Ureter (tissue), 1 donor: ENCODE data around the gene TMEM45B. TPM values are rescaled to one million over a fixed set of nuclear protein-coding genes. Genes with fewer than 3 reads are reported as not detected.
"Not testable (repeated sequence)": the region's sequence is repeated elsewhere in the genome, so short reads cannot be mapped to it uniquely, and the experiment has no call there.

Experiments
- DNase-seq: peaks from one replicate; pipeline ENCODE4 v3.0.0-alpha.2; 2020; ENCODE audit warnings: low spot score
- total RNA-seq: library from RNA; stranded (reverse); gene quantifications from one replicate; pipeline ENCODE4 v1.2.4, GENCODE V29; 2023
- donor health status: DM: yes; HTN: yes; CAD: no.

The TMEM45B gene
- total RNA-seq, 1 donor from 2014 or later = 94.3 TPM

- DNase-seq = not testable (repeated sequence)
These were observed 7.4 kb upstream of the TMEM45B start for GRCh38 chr11:129808241-129808640.

DNA sequence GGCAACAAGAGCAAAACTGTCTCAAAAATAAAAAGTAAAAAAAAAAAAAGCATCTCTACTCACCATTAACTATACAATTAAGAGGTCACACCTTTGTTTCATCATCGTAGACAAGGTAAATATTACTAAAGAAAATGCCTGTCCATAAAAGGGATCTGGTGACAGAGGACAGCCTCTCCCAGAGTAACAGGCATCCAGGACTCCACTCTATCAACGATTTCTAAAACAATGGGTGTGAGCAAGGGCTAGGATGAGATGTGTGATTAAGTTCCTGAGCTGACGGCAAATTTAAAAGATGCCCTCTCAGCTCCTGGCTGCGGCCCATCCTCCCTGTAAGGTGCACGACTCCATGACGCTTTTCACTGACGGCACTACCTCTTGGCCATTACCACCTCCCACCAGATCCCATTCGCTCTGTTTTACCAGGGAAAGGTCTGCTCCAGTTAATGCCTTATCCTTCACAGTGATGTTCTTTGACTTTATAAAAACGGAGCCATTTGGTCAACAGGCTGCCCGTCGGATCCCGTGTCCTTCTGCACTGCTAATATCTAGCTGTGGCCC is 2.3 kb upstream of the TMEM45B start:
- DNase-seq = no peak

GRCh38 chr11:129814244-129815014 is 1.2 kb upstream of the TMEM45B start:
- no peak for DNase-seq

DNA sequence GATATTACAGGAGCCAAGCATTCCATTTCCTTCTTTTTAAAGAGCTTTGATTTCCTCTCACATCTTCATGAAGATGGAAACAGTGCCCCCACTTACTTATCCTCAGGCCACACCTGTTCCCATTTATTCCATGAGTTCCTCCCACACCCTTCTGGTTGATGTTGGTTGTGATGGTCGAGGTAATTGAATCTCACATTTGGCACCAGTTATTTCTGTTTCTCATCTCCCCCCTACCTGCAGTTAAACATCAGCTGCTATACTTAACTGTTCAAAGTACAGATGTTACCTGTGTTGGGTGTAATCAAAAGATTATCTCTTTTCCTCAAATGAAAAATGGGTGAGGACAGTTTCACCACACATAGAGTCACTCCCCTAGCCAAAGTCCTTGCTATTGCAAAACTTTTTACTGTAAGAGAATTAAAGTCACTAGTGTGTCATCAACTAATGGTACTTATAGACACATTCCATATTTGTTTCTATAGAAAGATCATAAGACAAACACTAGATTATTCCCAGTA is 1.9 kb downstream of the TMEM45B start:
- no peak for DNase-seq

DNA sequence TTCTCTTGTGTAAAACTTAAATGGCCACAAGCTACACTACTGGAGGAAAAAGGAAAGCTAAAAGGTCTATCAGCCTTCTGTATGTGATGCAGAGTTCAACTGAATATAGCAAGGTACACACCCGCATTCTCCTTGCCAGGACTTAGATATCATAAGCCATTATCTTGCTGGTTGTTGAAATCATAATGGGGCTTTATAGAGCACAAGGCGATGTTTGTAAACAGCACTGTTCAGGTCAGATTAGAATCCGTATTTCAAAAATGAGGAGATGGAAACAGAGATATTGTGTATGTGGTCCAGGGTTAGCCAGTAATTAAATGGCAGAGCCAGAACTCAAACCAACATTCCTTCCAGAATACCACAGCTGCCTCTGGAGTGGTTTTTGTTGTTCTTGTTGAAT is 2.6 kb downstream of the TMEM45B start:
- DNase-seq = not testable (repeated sequence)

DNA sequence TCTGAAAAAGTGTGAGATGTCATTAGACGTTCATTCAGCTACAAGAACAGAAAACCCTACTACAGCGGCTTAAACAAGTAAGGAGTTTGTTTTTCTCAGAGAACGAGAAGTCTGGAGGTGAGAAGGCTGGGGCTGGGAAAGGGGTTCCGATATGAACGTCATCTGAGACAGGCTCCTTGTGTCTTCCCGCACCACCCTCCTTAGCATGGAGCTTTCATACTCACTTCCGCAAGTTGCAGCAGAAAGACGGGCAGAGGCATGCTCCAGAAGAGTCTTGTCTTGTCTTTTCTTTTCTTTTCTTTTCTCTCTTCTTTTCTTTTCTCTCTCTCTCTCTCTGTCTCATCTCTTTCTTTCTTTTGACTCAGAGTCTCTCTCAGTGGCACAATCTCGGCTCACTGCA is 3.6 kb downstream of the TMEM45B start:
- no peak for DNase-seq

- DNase-seq = not testable (repeated sequence)
These were observed 4.6 kb downstream of the TMEM45B start for GRCh38 chr11:129820228-129820627.

DNA sequence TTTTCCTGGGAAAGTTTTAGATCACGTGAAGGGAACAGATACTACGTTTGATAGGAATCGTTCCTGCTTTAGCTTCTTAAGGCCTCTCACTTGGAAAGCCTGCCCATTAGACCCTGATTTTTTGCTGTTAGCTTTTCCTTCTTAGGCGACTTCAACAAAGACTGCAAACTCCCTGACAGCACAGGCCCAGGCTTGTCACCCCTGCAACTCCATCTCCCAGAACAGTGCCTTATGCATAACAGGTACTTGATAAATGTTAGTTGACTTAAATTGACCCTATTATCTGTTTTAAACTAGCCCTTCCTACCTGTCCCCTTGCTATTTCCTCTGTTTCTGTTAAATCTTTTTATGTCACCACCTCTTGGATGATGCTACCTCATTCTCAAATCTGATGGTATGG is 7.6 kb downstream of the TMEM45B start:
- DNase-seq = not testable (repeated sequence)

DNA sequence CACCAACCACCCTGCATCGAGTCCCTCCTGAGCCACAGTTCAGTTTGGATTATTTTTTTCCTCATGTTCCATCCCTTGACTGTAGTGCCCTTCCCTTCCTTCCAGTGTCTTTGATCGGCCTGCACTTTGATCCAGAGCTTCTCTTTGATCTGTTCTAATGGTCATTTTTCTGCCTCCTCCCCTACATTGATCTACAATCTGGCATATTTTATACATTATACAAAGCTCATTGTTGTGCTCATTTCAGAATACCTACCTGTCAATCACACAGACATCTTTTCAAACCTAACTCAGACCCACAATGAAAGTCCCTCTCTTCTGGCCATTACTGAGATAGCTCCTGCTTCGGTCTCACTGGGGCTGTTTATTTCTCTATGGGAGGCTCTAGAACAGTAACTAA is 8.2 kb downstream of the TMEM45B start:
- DNase-seq = not testable (repeated sequence)

DNA sequence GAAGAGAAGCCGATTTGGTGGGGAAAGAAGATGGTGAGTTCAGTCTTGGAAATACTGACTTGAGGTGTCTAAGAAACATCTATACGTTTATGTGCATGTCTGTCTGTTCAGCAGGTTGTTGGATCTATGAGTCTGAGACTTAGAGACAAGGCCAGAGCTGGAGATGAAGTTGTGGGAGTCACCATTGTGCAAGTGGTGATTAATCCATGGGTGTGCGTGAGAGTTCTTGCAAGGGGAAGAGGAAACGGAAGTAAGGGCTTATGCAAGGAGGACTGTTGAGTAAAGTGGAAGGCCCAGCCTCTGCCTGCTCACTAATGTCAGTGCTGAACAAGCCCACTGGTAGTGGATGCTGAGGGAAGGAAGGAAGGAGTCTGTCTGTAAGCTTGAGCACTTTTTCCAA is 9.7 kb downstream of the TMEM45B start:
- no peak for DNase-seq

DNA sequence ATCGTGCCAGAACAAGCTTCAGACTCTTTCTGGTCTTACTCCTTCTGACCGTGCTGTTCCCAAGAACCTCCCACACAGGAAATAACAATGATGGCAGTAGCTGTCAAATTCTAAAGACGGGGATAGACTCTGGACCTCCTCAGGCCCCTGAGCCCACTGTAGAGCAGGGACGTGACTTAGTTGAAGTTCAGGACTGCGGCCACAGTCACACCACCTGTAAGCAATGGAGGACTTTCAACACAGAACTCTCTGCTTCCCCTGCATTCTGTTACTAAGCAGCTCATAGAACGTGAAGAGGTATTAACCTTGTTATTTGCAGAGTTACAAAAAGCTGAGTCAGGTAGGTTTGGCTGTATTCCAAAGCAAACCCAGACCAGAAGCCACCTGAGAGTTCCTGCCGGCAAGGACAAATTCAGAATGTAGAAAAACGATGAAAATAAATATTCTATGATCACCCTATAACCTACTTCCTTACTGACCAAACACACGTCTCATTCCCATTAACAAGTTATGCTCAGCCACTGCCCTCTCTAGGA is 12.7 kb downstream of the TMEM45B start:
- peak; percentile 62 for DNase-seq

DNA sequence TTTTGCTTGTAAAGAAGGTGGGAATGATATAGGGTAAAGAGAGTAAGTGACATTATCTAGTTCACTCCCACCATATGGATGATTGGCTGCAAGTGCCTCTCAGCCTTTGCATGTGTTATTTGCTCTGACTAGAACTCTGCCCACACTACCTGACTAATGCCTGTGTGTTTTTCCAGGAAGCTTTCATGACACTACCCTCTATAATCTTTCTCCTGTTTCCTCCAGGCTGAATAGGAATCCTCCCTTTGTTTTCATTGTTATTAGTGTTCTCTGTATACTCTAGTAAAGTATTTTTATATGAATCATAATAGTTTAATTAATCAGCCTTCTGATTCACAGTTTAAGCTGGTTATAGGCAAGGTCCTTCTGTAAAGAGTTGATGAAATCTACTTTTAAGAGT is 13.8 kb downstream of the TMEM45B start:
- not testable (repeated sequence) for DNase-seq

- not testable (repeated sequence) for DNase-seq
These were observed 15.6 kb downstream of the TMEM45B start for GRCh38 chr11:129831227-129831626.

DNA sequence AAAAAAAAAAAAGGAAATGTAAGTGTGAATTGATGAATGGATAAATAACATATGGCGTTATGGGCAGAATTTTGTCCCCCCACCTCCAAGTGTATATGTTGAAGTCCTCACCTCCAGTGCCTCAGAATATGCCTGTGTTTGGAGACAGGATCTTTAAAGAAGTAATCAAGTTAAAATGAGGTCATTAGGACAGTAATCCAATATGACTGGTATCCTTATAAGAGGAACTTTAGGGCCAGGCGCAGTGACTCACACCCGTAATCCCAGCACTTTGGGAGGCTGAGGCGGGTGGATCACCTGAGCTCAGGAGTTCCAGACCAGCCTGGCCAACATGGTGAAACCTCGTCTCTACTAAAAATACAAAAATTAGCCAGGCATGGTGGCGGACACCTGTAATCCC is 17.6 kb downstream of the TMEM45B start:
- DNase-seq = not testable (repeated sequence)

- not testable (repeated sequence) for DNase-seq
These were observed 20.8 kb downstream of the TMEM45B start for GRCh38 chr11:129836423-129836891.

DNA sequence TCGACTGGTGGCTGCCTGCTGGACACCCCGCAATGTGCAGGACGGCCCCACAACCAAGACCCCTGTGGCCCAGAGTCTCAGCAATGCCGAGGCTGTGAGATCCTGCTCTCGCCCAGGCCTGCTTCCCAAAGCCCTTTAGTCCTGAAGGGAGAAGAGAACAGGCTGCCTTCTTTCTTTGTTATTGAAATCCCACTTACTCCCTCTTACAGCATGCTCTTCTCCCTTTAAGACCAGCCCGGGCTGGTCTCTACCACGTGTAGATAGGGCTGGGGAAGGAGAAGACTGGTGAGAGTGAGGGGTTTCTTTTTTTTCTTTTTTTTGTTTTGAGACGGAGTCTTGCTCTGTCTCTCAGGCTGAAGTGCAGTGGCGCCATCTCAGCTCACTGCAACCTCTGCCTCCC is 21.3 kb downstream of the TMEM45B start:
- DNase-seq = no peak

- no peak for DNase-seq
These were observed 24.6 kb downstream of the TMEM45B start for GRCh38 chr11:129840236-129840635.

GRCh38 chr11:129842138-129842537 is 26.5 kb downstream of the TMEM45B start:
- no peak for DNase-seq

GRCh38 chr11:129846508-129847335 is 31.1 kb downstream of the TMEM45B start:
- no peak for DNase-seq

DNA sequence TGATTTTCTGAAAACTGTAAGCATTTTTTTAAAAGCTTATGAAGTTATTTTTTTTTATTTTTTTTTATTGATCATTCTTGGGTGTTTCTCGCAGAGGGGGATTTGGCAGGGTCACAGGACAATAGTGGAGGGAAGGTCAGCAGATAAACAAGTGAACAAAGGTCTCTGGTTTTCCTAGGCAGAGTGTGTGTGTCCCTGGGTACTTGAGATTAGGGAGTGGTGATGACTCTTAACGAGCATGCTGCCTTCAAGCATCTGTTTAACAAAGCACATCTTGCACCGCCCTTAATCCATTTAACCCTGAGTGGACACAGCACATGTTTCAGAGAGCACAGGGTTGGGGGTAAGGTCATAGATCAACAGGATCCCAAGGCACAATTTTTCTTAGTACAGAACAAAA is 31.7 kb downstream of the TMEM45B start:
- DNase-seq = not testable (repeated sequence)

DNA sequence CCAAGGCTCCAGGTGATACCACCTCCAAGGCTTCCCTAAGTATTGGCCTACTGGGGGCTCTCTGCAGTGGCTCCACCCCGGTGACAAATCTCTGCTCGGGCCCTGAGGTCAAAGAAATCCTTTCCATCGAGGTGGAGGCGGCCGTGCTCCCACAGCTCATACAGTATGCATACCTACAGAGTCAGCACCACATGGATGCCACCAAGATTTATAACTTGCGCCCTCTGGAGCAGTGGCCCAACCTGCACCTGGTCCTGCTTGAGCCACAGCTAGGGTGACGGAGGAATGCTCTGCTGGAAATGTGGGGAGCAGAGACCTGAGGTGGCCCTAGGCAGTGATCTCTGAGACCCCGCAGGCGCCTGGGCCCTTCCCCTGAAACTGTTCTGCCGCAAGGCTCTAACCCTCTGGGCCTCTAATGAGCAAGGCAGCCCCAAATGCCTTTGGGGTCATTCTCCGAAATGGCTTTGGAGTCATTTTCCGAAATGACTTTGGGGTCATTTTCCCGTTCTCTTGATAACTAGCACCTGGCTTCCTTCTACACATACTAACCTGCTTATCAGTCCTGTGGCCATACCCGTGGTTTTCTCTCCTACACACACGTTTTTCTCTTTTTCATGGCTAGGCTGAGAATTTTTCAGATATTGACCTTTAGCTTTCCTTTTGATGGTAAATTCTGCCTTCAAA is 33.9 kb downstream of the TMEM45B start:
- no peak for DNase-seq
